HG02571 (cell line): ENCODE measurements around the gene COL6A1.
"Not testable (repeated sequence)": the region's sequence is repeated elsewhere in the genome, so short reads cannot be mapped to it uniquely, and the experiment has no call there.

Experiments
- ATAC-seq: cut with Tn5 transposase; IDR thresholded peaks from one replicate; pipeline ENCODE4 v1.9.1; 2021; ENCODE audit warnings: mild to moderate bottlenecking, moderate library complexity; ENCODE audit not compliant: unreplicated experiment

COL6A1 gene

DNA sequence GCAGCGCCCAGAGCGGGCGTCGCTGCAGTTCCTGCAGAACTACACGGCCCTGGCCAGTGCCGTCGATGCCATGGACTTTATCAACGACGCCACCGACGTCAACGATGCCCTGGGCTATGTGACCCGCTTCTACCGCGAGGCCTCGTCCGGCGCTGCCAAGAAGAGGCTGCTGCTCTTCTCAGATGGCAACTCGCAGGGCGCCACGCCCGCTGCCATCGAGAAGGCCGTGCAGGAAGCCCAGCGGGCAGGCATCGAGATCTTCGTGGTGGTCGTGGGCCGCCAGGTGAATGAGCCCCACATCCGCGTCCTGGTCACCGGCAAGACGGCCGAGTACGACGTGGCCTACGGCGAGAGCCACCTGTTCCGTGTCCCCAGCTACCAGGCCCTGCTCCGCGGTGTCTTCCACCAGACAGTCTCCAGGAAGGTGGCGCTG is 22.0 kb downstream of the COL6A1 start:
- no peak for ATAC-seq

DNA sequence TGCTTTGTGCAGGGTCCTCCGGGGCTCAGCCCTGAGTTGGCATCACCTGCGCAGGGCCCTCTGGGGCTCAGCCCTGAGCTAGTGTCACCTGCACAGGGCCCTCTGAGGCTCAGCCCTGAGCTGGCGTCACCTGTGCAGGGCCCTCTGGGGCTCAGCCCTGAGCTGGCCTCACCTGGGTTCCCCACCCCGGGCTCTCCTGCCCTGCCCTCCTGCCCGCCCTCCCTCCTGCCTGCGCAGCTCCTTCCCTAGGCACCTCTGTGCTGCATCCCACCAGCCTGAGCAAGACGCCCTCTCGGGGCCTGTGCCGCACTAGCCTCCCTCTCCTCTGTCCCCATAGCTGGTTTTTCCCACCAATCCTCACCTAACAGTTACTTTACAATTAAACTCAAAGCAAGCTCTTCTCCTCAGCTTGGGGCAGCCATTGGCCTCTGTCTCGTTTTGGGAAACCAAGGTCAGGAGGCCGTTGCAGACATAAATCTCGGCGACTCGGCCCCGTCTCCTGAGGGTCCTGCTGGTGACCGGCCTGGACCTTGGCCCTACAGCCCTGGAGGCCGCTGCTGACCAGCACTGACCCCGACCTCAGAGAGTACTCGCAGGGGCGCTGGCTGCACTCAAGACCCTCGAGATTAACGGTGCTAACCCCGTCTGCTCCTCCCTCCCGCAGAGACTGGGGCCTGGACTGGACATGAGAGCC is 22.7 kb downstream of the COL6A1 start:
- ATAC-seq: no peak

DNA sequence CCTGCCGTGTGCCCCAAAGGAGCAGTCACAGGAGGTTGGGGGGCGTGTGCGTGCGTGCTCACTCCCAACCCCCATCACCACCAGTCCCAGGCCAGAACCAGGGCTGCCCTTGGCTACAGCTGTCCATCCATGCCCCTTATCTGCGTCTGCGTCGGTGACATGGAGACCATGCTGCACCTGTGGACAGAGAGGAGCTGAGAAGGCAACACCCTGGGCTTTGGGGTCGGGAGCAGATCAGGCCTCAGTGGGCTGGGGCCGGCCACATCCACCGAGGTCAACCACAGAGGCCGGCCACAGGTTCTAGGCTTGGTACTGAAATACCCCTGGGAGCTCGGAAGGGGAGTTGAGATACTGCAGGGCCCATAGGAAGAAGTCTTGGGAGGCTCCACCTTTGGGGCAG is 23.5 kb downstream of the COL6A1 start:
- ATAC-seq: no peak

DNA sequence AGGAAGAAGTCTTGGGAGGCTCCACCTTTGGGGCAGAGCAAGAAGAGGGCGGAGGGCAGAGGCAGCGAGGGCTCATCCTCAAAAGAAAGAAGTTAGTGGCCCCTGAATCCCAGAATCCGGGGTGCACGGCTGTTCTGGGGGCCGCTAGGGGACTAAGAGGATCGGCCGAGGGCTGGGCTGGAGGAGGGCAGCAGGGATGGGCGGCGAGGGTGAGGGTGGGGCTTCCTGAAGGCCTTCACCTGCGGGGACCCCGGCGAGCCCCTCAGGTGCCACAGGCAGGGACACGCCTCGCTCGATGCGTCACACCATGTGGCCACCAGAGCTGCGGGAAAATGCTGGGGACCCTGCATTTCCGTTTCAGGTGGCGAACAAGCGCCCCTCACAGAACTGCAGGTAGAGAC is 23.9 kb downstream of the COL6A1 start:
- no peak for ATAC-seq

DNA sequence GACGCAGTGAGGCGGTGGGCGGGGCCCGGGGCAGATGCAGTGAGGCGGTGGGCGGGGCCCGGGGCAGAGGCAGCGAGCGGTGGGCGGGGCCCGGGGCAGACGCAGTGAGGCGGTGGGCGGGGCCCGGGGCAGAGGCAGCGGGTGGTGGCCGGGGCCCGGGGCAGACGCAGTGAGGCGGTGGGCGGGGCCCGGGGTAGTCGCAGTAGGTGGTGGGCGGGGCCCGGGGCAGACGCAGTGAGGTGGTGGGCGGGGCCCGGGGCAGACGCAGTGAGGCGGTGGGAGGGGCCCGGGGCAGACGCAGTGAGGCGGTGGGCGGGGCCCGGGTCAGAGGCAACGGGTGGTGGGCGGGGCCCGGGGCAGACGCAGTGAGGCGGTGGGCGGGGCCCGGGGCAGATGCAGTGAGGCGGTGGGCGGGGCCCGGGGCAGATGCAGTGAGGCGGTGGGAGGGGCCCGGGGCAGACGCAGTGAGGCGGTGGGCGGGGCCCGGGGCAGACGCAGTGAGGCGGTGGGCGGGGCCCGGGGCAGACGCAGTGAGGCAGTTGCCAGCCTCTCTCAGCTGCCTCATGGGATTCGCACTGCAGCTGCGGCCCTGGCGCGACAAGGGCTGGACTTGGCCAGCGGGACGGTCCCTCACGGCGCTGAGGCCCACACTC is 24.4 kb downstream of the COL6A1 start:
- ATAC-seq: not testable (repeated sequence)

DNA sequence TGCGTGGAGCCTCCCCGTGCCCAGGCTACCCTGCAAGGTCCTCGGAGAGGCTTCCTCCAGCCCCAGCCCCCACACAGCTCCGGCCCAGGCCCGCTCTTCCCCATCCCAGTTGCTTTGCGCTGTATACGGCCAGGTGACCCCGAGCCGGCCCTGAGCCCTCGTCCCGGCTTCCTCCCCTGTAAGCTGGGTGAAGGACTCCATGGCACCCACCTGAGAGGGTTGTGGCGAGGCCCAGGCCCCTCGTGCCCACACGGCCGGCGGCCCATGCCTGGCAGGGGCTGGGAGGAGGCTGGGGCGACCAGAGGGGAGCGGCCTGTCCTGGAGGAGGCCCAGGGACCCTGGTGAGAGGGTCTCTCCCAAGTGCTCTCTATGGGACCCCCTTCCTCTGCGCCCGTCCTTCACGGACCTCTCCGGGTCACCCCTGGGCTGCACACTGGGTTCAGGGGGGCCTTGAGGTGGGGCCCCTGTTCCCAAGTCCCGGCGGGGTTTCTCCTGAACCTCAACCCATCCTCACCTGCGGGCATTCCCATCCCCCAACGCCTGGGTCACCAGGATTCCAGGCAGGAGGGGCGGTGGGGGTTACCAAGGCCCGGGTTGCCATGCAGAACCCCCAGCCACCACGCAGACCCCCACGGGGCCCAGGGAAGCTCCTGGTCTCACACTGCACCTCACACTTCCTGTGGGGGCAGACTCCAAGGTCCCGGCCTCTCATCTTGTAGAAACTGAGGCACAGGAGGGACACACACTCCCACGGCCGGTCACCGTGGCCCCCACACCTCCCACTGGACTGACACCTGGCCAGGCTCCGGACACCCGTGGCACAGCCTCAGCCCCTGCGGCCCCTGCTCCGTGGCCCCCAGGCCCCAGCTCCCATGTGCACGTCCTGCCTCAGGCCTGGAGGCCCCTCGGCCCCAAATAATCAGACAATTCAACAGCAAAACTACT is 25.2 kb downstream of the COL6A1 start:
- ATAC-seq: no peak

DNA sequence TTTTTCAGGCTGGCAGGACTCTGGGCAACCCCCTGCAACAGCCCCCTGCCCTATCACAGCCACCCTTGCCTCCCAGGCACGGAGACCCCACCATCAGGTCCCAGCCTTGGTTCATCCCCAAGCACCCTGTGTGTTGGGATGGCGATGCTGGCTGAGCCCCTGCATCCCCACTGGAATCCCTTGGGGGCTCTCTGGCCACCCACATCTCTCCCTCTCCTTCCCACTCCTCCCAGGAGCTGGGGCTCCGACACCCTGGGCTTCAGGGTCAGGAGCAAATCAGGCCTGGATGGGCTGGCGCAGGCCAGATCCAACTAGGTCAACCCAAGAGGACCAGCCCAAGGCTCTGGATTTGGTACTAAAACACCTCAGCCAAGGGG is 25.9 kb downstream of the COL6A1 start:
- no peak for ATAC-seq

DNA sequence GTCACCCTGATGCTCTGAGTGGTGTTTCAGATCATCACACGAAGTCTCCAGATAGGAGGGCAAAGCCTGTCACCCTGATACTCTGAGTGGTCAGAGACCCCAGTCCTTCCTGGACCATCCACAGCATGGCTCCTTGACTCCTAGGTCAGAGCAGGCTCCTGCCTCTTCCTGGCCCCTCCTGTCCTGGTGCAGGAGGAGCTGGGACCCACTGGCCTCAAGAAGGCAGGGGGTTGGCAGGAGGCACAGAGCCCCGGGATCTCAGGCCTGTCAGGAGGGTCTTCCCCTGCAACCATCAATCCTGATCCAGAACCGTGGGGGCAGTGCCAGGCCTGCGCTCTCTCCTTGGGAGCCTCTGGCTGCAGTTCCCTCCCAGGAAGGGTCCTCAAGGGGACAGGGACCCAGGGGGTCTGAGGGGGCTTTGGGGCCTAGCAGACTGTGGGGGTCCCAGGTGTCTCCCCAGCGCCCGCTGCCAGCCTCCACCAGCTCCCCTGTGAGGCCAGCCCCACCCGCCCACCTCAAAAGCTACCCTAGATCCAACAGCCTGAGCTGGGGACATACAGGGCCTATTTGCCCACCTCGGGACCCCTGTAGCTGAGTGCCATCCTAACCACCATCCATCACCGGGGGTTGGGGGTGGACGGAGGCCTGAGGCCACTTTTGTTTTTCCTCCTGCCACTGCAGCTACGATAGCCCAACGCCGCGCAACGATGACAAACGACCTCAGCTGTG is 27.5 kb downstream of the COL6A1 start:
- no peak for ATAC-seq

DNA sequence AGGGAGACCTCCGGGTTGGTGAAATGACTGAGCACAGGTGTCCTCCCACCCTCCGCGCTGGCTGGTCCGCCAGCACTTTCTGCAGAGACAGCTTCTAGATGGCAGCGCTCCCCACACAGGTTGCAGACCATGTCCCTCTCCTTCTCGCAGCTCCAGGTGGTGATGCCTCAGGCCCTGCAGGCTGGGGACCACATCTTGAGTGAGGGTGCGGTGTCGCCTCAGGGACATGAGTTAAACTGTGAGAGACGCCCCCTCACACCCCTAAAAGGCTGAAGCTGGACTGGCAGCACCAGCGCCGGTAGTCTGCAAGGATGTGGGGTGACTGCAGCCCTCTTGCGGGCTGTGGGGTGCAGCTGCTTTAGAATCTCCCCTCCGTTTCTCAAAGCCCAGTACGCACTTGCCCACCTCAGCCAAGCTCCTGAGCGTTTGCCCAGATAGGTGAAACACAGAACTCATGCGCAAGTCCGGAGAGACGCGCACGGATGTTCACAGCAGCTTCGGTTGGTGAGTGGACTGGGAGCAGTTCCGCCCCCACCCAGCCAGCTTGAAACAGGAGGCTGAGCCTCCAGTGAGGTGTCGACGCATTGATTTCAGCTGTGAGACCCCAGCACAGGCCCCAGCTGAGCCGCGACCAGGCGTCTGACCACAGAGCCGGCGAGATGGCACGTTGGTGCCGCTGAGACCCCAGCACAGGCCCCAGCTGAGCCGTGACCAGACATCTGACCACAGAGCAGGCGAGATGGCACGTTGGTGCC is 28.6 kb downstream of the COL6A1 start:
- ATAC-seq: no peak

DNA sequence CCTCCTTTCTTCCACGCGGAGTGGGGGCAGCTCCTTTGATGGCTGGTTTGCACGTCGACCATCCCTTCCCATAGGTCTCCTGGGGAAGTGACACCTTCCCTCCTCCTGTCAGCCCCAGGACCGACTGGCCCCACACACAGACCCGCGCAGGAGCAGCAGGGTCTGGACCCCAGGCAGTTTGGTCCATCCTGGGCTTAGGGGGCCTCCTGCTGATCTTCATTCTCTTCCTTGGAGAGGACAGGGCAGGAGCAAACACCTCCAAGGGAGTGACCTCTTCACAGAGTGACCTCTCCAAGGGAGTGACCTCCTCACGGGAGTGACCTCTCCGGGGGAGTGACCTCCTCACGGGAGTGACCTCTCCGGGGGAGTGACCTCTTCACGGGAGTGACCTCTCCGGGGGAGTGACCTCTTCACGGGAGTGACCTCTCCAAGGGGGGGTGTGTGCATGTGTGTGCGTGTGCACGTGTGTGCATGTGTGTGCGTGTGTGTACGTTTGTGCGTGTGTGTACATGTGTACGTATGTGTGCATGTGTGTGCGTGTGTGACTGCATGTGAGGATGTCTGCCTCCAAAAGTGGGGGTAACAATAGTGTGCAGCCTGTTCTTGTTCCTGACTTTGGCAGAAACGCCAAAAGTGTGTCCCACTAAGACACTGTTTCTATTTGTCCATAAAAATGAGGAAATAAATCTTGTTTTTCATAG is 29.8 kb downstream of the COL6A1 start:
- no peak for ATAC-seq

DNA sequence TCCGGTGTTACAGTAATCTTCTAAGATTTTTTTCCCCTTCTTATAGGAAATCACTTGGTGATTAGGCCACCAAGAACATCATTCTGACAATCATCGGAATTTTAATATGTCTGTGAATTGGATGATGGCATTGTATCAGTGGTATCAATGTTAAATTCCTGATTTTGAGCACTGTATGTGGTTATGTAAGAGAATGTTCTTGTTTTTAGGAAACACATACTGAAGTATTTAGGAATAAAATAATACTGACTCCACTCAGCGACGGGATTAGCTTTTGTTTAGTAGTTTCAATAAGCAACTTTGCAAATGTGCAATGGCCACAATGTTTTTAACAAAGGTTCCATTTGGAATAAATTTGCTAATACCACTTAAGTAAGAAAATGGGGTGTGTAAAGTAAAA is 30.6 kb downstream of the COL6A1 start:
- no peak for ATAC-seq

DNA sequence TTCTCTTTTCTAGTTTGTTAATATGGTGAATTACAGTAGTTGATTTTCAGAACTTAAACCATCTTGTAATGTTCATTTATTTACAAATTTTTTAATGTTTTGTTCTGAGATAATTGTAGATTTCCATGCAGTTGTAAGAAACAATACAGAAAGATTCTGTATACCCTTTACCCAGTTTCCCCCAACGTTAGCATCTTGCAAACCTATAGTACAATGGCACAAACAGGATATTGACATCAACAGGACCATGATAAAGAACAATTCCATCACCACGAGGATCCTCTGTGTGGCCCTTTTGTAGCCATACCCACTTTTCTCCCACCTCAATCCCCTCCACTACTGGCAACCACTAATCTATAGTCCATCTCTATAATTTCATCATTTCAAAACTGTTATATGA is 33.3 kb downstream of the COL6A1 start:
- no peak for ATAC-seq

DNA sequence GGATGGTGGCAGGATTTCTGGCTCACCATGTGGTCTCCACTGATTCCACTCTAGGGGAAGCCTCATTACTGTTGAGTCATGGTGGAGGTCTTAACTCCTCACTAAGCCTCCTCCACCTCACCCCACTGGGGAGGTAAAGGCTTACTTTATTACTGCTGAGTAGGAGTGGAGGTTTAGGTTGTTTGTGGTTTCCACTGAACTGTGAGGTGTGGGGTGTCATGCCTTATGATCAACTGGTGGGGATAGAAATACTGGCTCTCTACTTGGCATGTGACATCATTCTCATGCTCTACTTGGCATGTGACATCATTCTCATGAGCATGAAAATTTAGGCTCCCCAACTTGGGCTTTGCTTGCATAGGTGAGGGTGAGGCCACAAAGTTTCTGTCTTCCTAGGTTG is 35.6 kb downstream of the COL6A1 start:
- no peak for ATAC-seq

DNA sequence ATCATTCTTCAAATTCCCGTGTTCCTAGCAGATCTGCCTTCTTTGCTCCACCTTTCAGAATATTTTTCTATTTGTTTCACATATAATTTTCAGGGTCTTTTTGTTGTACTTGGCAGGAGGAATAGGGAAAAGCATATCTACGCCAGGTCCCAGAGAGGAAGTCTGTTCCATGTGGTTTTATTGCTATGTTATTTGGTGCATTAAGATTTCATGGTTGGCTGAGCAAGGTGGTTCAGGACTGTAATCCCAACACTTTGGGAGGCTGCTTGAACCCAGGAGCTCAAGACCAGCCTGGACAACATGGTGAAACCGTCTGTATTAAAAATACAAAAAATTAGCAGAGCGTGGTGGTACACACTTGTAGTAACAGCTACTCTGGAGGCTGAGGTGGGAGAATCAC is 36.1 kb downstream of the COL6A1 start:
- no peak for ATAC-seq

DNA sequence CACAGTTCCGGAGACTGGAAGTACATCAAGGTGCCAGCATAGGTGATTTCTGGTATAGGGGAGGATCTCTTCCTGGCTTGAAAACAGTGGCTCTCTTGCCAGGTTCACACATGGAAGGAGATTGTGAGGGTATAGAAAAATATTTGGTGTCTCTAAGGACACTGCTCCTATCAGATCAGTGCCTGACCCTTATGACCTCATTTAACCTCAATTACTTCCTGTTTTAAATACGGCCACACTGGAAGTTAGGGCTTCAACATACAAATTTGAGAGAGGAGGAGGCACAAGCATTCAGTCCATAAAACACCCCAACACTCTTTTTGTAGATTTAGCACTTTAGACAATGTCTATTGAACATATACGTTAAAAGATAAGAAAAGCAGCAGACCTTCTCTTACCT is 37.0 kb downstream of the COL6A1 start:
- ATAC-seq: no peak

DNA sequence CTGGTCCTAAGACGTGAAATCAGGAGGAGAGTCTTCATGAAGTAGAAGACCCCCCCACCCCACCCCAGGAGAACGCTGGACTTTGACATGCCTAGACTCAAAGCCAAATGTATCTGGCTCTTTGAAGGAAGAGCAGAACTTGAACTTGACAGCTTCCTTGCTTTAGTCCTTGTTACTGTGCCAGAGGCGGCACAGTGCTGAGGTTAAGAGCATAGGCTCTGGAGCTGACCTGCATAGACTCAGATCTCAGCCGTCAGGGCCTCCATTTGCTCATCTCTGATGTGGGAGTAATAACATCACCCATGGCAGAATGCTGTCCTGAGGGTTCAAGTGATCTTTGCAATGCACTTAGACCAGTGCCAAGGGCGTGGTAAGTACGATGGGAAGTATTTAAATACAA is 39.0 kb downstream of the COL6A1 start:
- ATAC-seq: no peak

DNA sequence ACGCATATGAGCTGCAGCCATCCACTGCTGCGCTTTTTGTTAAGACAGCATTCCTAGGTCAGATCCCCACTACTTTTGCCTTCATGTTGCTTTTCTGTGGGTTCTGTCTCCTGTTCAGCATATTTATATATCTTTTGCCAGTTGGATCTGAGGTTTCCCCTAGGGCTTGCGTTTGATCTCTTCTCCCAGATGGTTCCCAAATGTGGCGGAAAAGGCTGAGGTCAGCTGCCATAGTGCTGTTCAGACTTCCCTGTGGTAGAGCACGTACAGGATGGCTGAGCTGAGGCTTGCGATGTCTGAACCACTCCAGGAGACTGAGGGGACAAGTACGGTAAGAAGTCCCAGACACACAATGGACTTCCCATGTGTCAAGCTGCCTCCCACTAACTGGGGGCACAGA is 39.8 kb downstream of the COL6A1 start:
- ATAC-seq: no peak

DNA sequence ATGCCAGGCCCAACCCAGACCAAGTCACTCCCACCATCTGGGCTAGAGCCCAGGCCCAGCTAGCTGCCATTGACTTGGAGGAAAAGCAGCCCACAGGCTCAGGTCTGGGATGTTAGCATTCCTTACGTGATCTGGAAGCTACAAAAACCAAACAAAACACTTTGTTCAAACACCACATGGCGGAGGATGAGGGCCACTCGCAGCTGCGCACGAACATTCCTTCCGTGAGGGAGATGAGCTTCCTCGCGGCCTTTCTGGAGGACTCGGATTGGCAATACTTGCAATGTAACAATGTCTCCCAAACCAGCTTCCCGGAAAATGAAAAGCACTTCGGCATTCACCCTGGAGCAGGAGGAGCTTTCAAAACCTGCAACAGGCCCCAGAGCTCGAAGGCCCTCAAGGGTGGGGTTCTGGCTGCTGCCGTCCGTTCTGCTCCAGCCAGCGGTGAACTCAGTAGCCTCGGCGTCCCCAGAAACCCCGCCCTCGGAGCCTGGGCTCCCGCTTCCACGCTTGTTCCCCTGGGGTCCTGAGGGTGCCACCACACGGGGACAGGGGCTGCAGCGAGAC is 40.5 kb downstream of the COL6A1 start:
- no peak for ATAC-seq
